ENCODE measurements around the gene GGTLC1. TPM values are rescaled to one million over a fixed set of nuclear protein-coding genes. Genes with fewer than 3 reads are reported as not detected.
A peak's percentile ranks its signal among the peaks of the same experiment; 100 is the strongest.

Gene GGTLC1
- not detected for polyA plus RNA-seq (ENCODE audit: insufficient read length in 4 of 4)

GRCh38 chr20:23988561-23988960 lies at the start of gene GGTLC1:
Gene GGTLC1, minus strand, starts transcription at chr20:23988779. Its CDS starts 2,168 bp downstream, at chr20:23986611.
- no peak for DNase-seq (ENCODE audit: low read depth in 4 of 4, low spot score in 3 of 4)

- no peak for DNase-seq (ENCODE audit: low read depth in 4 of 4, low spot score in 3 of 4)
Measured at GRCh38 chr20:24034820-24035219, 46.2 kb upstream of the GGTLC1 start.

GRCh38 chr20:24033565-24033964 lies 45.0 kb upstream of the GGTLC1 start:
- no peak for DNase-seq (ENCODE audit: low read depth in 4 of 4, low spot score in 3 of 4)

GRCh38 chr20:24033151-24033550 lies 44.6 kb upstream of the GGTLC1 start:
- no peak for DNase-seq (ENCODE audit: low read depth in 4 of 4, low spot score in 3 of 4)

- no peak for DNase-seq (ENCODE audit: low read depth in 4 of 4, low spot score in 3 of 4)
Measured at GRCh38 chr20:24032400-24032898, 43.9 kb upstream of the GGTLC1 start.

GRCh38 chr20:24027229-24027628 lies 38.6 kb upstream of the GGTLC1 start:
- DNase-seq (ENCODE audit: low read depth in 4 of 4, low spot score in 3 of 4): no peak

GRCh38 chr20:24022621-24023180 lies 34.1 kb upstream of the GGTLC1 start:
- no peak for DNase-seq (ENCODE audit: low read depth in 4 of 4, low spot score in 3 of 4)

GRCh38 chr20:24018796-24019195 lies 30.2 kb upstream of the GGTLC1 start:
- no peak for DNase-seq (ENCODE audit: low read depth in 4 of 4, low spot score in 3 of 4)

GRCh38 chr20:24017458-24017755 lies 28.8 kb upstream of the GGTLC1 start:
- DNase-seq (ENCODE audit: low read depth in 4 of 4, low spot score in 3 of 4): no peak

GRCh38 chr20:24016607-24017457 lies 28.3 kb upstream of the GGTLC1 start:
- no peak for DNase-seq (ENCODE audit: low read depth in 4 of 4, low spot score in 3 of 4)

- no peak for DNase-seq (ENCODE audit: low read depth in 4 of 4, low spot score in 3 of 4)
Measured at GRCh38 chr20:24013953-24014352, 25.4 kb upstream of the GGTLC1 start.

GRCh38 chr20:24011282-24011681 lies 22.7 kb upstream of the GGTLC1 start:
- DNase-seq (ENCODE audit: low read depth in 4 of 4, low spot score in 3 of 4): peak in 3 of 4 donors; percentile 22 to 46 (median 27)

- DNase-seq (ENCODE audit: low read depth in 4 of 4, low spot score in 3 of 4): no peak
Measured at GRCh38 chr20:24007758-24008157, 19.2 kb upstream of the GGTLC1 start.

- DNase-seq (ENCODE audit: low read depth in 4 of 4, low spot score in 3 of 4): no peak
Measured at GRCh38 chr20:24007073-24007595, 18.6 kb upstream of the GGTLC1 start.

GRCh38 chr20:24006626-24007025 lies 18.0 kb upstream of the GGTLC1 start:
- no peak for DNase-seq (ENCODE audit: low read depth in 4 of 4, low spot score in 3 of 4)

GRCh38 chr20:24004471-24004870 lies 15.9 kb upstream of the GGTLC1 start:
- DNase-seq (ENCODE audit: low read depth in 4 of 4, low spot score in 3 of 4): no peak

- no peak for DNase-seq (ENCODE audit: low read depth in 4 of 4, low spot score in 3 of 4)
Measured at GRCh38 chr20:24002896-24003295, 14.3 kb upstream of the GGTLC1 start.

GRCh38 chr20:24001712-24002405 lies 13.3 kb upstream of the GGTLC1 start:
- DNase-seq (ENCODE audit: low read depth in 4 of 4, low spot score in 3 of 4): no peak

GRCh38 chr20:23998844-23999243 lies 10.3 kb upstream of the GGTLC1 start:
- no peak for DNase-seq (ENCODE audit: low read depth in 4 of 4, low spot score in 3 of 4)

- DNase-seq (ENCODE audit: low read depth in 4 of 4, low spot score in 3 of 4): no peak
Measured at GRCh38 chr20:23998392-23998791, 9.8 kb upstream of the GGTLC1 start.

Data from left renal pelvis (tissue), 4 donors.